ENCODE measurements around the gene CACNA1E.
A peak's percentile ranks its signal among the peaks of the same experiment; 100 is the strongest.

The CACNA1E gene

GRCh38 chr1:181483285-181484195 lies at the start of gene CACNA1E:
CACNA1E (plus strand) TSS chr1:181483517; CDS start chr1:181483745, 228 bp downstream.
- DNase-seq, result no peak

- no peak for DNase-seq
Measured at GRCh38 chr1:181433931-181434330, 49.4 kb upstream of the CACNA1E start.

GRCh38 chr1:181438013-181438412 lies 45.3 kb upstream of the CACNA1E start:
- no peak for DNase-seq

GRCh38 chr1:181440510-181440909 lies 42.8 kb upstream of the CACNA1E start:
- DNase-seq, result no peak

GRCh38 chr1:181442181-181442525 lies 41.2 kb upstream of the CACNA1E start:
- no peak for DNase-seq

DNA sequence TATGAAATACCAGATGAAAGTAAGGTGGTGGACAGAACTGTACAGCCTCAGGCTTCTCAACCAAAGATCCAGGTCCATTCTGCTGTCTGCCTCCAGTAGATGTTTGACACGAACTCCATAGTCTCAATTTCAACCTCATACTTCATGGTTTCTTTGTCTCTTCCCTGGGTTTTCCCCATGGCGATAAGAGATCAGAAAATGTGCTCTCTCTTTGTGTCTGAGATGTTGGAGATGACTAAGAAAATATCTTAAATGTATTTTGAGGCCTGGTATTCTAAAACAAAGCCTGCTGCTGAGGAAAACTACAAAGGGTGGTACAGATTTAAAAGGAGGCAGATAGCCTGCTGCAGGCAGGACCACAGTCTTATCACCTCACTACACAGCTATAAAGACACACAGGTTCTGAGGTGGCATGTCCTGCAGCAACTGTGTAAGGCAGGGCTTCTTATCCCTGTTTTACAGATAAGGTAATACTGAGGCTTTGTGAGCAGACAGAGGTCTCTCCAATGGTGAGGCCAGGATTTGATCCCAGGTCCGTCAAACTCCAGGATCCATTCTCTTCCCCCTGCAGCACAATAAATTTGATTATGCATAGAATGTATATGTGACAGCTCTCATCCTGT lies 40.0 kb upstream of the CACNA1E start:
- no peak for DNase-seq

GRCh38 chr1:181445436-181445835 lies 37.9 kb upstream of the CACNA1E start:
- no peak for DNase-seq

GRCh38 chr1:181448461-181448860 lies 34.9 kb upstream of the CACNA1E start:
- no peak for DNase-seq

DNA sequence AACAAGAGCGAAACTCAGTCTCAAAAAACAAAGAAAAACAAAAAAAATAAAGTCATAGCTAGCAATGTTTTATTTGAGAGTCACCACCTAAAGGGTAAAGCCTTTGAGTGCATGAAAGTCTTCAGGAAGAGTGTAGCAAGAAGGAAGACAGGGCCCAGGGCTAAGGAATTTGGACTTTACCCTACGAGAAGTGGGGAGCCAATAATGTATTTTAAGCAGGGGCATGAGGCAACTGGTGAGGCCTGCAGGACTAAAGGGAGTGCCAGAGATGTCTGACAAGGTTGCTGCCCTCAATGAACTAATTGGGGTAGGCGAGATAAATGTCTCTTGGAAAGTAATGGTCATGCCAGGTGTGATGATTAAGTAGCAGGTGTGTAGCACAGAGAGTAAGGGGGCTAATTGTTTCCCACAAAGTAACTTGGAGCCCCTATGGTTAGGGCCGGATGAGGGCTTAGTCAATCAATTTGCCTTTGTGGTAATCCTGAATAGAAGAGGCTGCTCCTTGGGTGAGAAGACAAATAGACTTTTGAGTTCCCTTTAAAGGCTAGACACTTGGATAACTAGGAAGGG lies 31.6 kb upstream of the CACNA1E start:
- DNase-seq, result no peak

- no peak for DNase-seq
Measured at GRCh38 chr1:181452746-181453145, 30.6 kb upstream of the CACNA1E start.

- DNase-seq, result no peak
Measured at GRCh38 chr1:181453541-181454201, 29.6 kb upstream of the CACNA1E start.

GRCh38 chr1:181456551-181456950 lies 26.8 kb upstream of the CACNA1E start:
- DNase-seq, result no peak

GRCh38 chr1:181458419-181458818 lies 24.9 kb upstream of the CACNA1E start:
- DNase-seq, result no peak

DNA sequence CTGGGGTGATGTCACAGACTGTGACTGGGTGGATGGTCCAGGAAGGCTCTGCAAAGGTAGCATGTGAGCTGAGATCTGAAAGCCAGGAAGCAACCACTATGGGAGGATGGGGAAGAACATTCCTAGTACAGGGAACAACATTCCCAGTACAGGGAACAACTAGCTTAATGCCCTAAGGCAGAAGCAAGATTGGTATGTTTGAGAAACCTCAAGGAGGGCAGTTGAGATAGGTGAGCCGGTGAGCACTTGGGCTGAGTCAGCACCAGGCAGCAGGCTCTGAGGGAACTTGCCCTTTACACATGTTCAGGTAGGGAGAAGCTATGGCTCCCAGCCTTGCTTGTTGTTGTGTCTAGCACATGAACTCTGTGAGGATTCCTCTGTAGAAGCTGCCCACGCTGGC lies 24.2 kb upstream of the CACNA1E start:
- DNase-seq, result no peak

DNA sequence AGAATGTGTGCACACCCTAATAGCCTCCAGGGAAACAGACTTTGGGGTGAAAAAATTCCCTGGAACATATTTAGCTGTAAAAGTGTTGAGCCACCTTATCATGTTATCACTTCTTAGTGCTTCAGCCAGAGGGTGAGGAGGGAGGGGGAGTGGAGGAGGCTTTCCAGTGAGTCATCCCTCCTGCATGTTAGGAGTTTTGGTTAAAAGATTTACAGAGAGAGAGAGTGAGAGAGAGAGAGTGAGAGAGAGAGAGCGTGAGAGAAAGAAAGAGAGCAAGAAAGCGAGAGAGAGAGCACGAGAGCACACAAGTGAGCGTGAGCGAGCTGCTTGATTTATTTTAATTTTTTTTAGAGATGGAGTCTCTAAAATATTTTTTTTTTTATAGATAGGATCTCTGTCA lies 13.5 kb upstream of the CACNA1E start:
- DNase-seq, result no peak

DNA sequence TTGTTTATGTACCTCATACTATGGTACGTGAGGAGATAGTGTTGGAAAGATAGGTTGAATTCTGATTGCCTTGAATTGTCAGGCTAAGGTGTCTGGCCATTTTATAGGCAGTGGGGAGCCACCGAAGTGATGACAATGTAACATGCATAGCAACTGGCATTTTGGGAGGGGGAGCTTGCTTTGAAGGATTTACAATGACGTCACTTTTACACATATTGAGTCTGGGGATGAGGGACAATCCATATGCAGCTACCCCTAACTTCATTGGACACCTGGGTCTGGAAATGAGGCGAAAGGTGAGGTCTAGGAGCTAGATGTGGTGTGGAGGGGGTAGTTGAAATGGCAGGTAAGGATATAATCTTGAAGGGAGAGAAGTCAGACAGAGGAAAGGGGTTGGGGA lies 7.7 kb upstream of the CACNA1E start:
- no peak for DNase-seq

GRCh38 chr1:181476581-181476980 lies 6.7 kb upstream of the CACNA1E start:
- DNase-seq, result no peak

DNA sequence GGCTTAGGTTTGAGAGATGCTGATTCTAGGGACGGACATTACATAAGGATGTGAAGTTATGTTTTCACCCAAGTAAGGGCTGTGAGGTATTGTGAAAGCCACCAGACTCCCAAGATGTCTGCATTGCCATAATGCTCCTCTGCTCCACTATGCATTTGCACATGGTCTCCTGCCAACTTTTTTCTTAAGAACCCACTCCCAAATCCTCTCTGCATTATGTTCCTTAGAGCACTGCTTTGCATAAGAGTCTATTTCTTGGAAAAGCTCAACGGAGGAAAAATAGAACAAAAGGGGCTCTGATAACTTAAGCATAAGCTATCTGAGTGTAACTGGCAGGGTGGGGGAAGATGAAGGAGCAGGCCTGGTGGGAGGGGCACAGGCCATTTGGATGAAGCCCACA lies 5.0 kb upstream of the CACNA1E start:
- DNase-seq, result no peak

DNA sequence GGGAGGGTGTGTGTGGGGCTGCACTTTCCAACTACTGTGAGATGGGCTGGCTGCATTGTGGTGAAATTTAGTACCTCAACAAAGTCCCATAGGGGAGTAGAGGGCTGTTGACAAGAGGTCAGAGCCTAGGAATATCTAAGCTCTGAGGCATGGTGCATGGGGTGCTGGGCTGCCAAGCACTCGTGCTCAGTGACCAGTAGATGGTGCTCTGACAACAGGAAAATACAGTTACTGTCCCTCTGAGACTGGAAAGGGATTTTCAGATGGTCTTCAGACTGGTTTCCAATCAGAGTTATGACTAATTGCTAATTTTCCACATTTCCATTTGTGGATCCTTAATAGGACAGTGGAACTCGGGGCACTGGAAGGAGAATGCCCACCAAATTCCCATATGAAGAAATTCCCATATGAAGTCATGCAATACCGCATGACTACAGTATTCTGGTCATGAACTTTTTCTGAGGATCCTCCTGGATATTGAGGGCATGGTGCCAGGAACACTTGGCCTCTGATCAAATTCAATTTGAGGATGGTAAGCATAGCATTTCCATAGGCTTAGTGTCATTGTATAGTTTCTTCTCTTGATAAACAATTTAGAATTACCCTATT lies 4.1 kb upstream of the CACNA1E start:
- peak in 1 of 2 donors; percentile 45 for DNase-seq

GRCh38 chr1:181482001-181482430 lies 1.3 kb upstream of the CACNA1E start:
- no peak for DNase-seq

DNA sequence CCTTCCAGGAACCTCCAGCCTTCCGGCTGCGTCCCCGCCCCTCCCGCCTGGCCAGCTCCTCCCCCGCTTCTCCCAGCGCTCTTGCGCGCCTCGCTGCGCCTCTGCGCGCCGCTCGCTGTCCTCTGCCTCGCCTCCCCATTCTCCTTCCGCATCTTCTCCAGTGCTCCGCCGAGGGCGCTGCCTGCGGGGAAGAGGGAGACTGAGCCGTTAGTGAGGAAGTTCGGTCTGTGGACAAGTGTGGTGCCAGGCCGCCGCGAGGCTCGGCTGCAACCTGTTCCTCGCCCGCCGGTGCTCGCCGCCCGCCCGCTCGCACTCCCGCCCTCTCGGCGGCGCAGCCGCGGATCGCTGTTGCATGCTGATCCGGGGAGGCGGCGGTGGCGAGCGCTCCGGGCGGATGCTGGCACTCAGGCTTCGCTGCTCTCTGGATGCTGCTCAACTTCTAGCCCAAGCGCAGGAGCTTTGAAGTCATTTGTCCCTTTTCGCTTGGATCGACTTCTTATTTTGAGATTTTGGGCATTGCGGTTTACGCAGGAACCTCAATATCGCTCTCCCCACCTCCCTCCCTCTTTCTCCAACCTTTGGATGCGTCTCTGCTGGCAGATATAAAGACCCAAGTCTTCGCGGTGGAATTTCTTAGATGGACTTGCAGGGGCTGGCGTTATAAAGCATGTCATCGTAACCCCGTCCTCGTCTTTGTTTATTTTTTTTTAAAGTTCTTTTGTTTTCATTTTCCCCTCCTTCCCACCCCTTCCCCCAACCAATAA lies 614 bp upstream of the CACNA1E start:
- no peak for DNase-seq

- DNase-seq, result no peak
Measured at GRCh38 chr1:181484821-181485220, 1.5 kb downstream of the CACNA1E start.

All from CD4-positive, alpha-beta T cell treated with Interferon alpha-2 for 1 hour (primary cell).